Measurements from ENCODE around the gene ATP11A. TPM values are rescaled to one million over a fixed set of nuclear protein-coding genes. Genes with fewer than 3 reads are reported as not detected.

The ATP11A gene
- polyA plus RNA-seq, 2 donors = 4.2 to 6.7 TPM

GRCh38 chr13:112715210-112715609 is 25.4 kb downstream of the ATP11A start:
- Histone ChIP-seq H3K27ac (ENCODE audit: low read depth in 2 of 2, low read length in 1 of 2) (no peak overlapping the region), H3K27me3 (ENCODE audit: control insufficient read depth in 1 of 2, insufficient read depth in 2 of 2, low read length in 2 of 2) (no peaks in the 10 kb centered on the region), H3K4me1 (ENCODE audit: control insufficient read depth in 2 of 2, insufficient read depth in 2 of 2, low read length in 1 of 2) (peaks cover 0 to 12% of the 10 kb centered on the region in 2 donors), H3K36me3 (ENCODE audit: control insufficient read depth in 2 of 2, insufficient read depth in 2 of 2, low read length in 1 of 2) (no peaks in the 10 kb centered on the region), H3K4me3 (ENCODE audit: low read depth in 1 of 2, low read length in 2 of 2) (no peak overlapping the region), H3K9me3 (ENCODE audit: control insufficient read depth in 2 of 2, insufficient read depth in 1 of 2, low read depth in 1 of 2, low read length in 1 of 2) (no peaks in the 10 kb centered on the region)
- WGBS, 2 donors = 73 to 75% methylated on average over 5 of the region's 5 CpGs

- Histone ChIP-seq H3K9me3 (ENCODE audit: control insufficient read depth in 2 of 2, insufficient read depth in 1 of 2, low read depth in 1 of 2, low read length in 1 of 2) (no peaks in the 10 kb centered on the region), H3K36me3 (ENCODE audit: control insufficient read depth in 2 of 2, insufficient read depth in 2 of 2, low read length in 1 of 2) (no peaks in the 10 kb centered on the region), H3K27me3 (ENCODE audit: control insufficient read depth in 1 of 2, insufficient read depth in 2 of 2, low read length in 2 of 2) (no peaks in the 10 kb centered on the region), H3K4me3 (ENCODE audit: low read depth in 1 of 2, low read length in 2 of 2) (no peak overlapping the region), H3K27ac (ENCODE audit: low read depth in 2 of 2, low read length in 1 of 2) (no peak overlapping the region), H3K4me1 (ENCODE audit: control insufficient read depth in 2 of 2, insufficient read depth in 2 of 2, low read length in 1 of 2) (peaks cover 0 to 12% of the 10 kb centered on the region in 2 donors)
- WGBS, 2 donors = 84 to 86% methylated on average over 13 of the region's 13 CpGs
Measured at GRCh38 chr13:112715715-112716460, 26.1 kb downstream of the ATP11A start.

GRCh38 chr13:112716461-112716820 is 26.6 kb downstream of the ATP11A start:
- Histone ChIP-seq H3K36me3 (ENCODE audit: control insufficient read depth in 2 of 2, insufficient read depth in 2 of 2, low read length in 1 of 2) (no peaks in the 10 kb centered on the region), H3K27me3 (ENCODE audit: control insufficient read depth in 1 of 2, insufficient read depth in 2 of 2, low read length in 2 of 2) (no peaks in the 10 kb centered on the region), H3K4me3 (ENCODE audit: low read depth in 1 of 2, low read length in 2 of 2) (no peak overlapping the region), H3K4me1 (ENCODE audit: control insufficient read depth in 2 of 2, insufficient read depth in 2 of 2, low read length in 1 of 2) (peaks cover 0 to 12% of the 10 kb centered on the region in 2 donors), H3K9me3 (ENCODE audit: control insufficient read depth in 2 of 2, insufficient read depth in 1 of 2, low read depth in 1 of 2, low read length in 1 of 2) (no peaks in the 10 kb centered on the region), H3K27ac (ENCODE audit: low read depth in 2 of 2, low read length in 1 of 2) (no peak overlapping the region)
- 95 to 96% methylated on average over 13 of the region's 13 CpGs for WGBS, 2 donors

GRCh38 chr13:112716841-112717520 is 27.1 kb downstream of the ATP11A start:
- WGBS, 2 donors = 89 to 90% methylated on average over 14 of the region's 14 CpGs
- Histone ChIP-seq H3K36me3 (ENCODE audit: control insufficient read depth in 2 of 2, insufficient read depth in 2 of 2, low read length in 1 of 2) (no peaks in the 10 kb centered on the region), H3K4me3 (ENCODE audit: low read depth in 1 of 2, low read length in 2 of 2) (no peak overlapping the region), H3K9me3 (ENCODE audit: control insufficient read depth in 2 of 2, insufficient read depth in 1 of 2, low read depth in 1 of 2, low read length in 1 of 2) (no peaks in the 10 kb centered on the region), H3K27ac (ENCODE audit: low read depth in 2 of 2, low read length in 1 of 2) (no peak overlapping the region), H3K4me1 (ENCODE audit: control insufficient read depth in 2 of 2, insufficient read depth in 2 of 2, low read length in 1 of 2) (peaks cover 0 to 9% of the 10 kb centered on the region in 2 donors), H3K27me3 (ENCODE audit: control insufficient read depth in 1 of 2, insufficient read depth in 2 of 2, low read length in 2 of 2) (no peaks in the 10 kb centered on the region)

- no peaks in the 10 kb centered on the region for H3K36me3 ChIP-seq (ENCODE audit: control insufficient read depth in 2 of 2, insufficient read depth in 2 of 2, low read length in 1 of 2)
- no peaks in the 10 kb centered on the region for H3K27me3 ChIP-seq (ENCODE audit: control insufficient read depth in 1 of 2, insufficient read depth in 2 of 2, low read length in 2 of 2)
- no peak overlapping the region for H3K27ac ChIP-seq (ENCODE audit: low read depth in 2 of 2, low read length in 1 of 2)
- peaks cover 0 to 4% of the 10 kb centered on the region in 2 donors for H3K4me1 ChIP-seq (ENCODE audit: control insufficient read depth in 2 of 2, insufficient read depth in 2 of 2, low read length in 1 of 2)
- WGBS, 2 donors = 97% methylated on average over 9 of the region's 9 CpGs
- no peaks in the 10 kb centered on the region for H3K9me3 ChIP-seq (ENCODE audit: control insufficient read depth in 2 of 2, insufficient read depth in 1 of 2, low read depth in 1 of 2, low read length in 1 of 2)
- H3K4me3 ChIP-seq (ENCODE audit: low read depth in 1 of 2, low read length in 2 of 2) = no peak overlapping the region
Measured at GRCh38 chr13:112718318-112718717, 28.5 kb downstream of the ATP11A start.

GRCh38 chr13:112719016-112719415 is 29.2 kb downstream of the ATP11A start:
- H3K4me1 ChIP-seq (ENCODE audit: control insufficient read depth in 2 of 2, insufficient read depth in 2 of 2, low read length in 1 of 2) = peaks cover 0 to 4% of the 10 kb centered on the region in 2 donors
- no peak overlapping the region for H3K4me3 ChIP-seq (ENCODE audit: low read depth in 1 of 2, low read length in 2 of 2)
- 80% methylated on average over 11 of the region's 11 CpGs for WGBS, 2 donors
- H3K36me3 ChIP-seq (ENCODE audit: control insufficient read depth in 2 of 2, insufficient read depth in 2 of 2, low read length in 1 of 2) = no peaks in the 10 kb centered on the region
- H3K9me3 ChIP-seq (ENCODE audit: control insufficient read depth in 2 of 2, insufficient read depth in 1 of 2, low read depth in 1 of 2, low read length in 1 of 2) = no peaks in the 10 kb centered on the region
- H3K27ac ChIP-seq (ENCODE audit: low read depth in 2 of 2, low read length in 1 of 2) = no peak overlapping the region
- H3K27me3 ChIP-seq (ENCODE audit: control insufficient read depth in 1 of 2, insufficient read depth in 2 of 2, low read length in 2 of 2) = no peaks in the 10 kb centered on the region

- Histone ChIP-seq H3K27ac (ENCODE audit: low read depth in 2 of 2, low read length in 1 of 2) (no peak overlapping the region), H3K27me3 (ENCODE audit: control insufficient read depth in 1 of 2, insufficient read depth in 2 of 2, low read length in 2 of 2) (no peaks in the 10 kb centered on the region), H3K4me1 (ENCODE audit: control insufficient read depth in 2 of 2, insufficient read depth in 2 of 2, low read length in 1 of 2) (peaks cover 0 to 4% of the 10 kb centered on the region in 2 donors), H3K36me3 (ENCODE audit: control insufficient read depth in 2 of 2, insufficient read depth in 2 of 2, low read length in 1 of 2) (no peaks in the 10 kb centered on the region), H3K4me3 (ENCODE audit: low read depth in 1 of 2, low read length in 2 of 2) (no peak overlapping the region), H3K9me3 (ENCODE audit: control insufficient read depth in 2 of 2, insufficient read depth in 1 of 2, low read depth in 1 of 2, low read length in 1 of 2) (no peaks in the 10 kb centered on the region)
- 83 to 93% methylated on average over 2 of the region's 2 CpGs for WGBS, 2 donors
Measured at GRCh38 chr13:112719556-112719955, 29.7 kb downstream of the ATP11A start.

GRCh38 chr13:112720251-112720650 is 30.4 kb downstream of the ATP11A start:
- Histone ChIP-seq H3K9me3 (ENCODE audit: control insufficient read depth in 2 of 2, insufficient read depth in 1 of 2, low read depth in 1 of 2, low read length in 1 of 2) (no peaks in the 10 kb centered on the region), H3K27ac (ENCODE audit: low read depth in 2 of 2, low read length in 1 of 2) (no peak overlapping the region), H3K4me1 (ENCODE audit: control insufficient read depth in 2 of 2, insufficient read depth in 2 of 2, low read length in 1 of 2) (peaks cover 0 to 5% of the 10 kb centered on the region in 2 donors), H3K27me3 (ENCODE audit: control insufficient read depth in 1 of 2, insufficient read depth in 2 of 2, low read length in 2 of 2) (no peaks in the 10 kb centered on the region), H3K36me3 (ENCODE audit: control insufficient read depth in 2 of 2, insufficient read depth in 2 of 2, low read length in 1 of 2) (no peaks in the 10 kb centered on the region), H3K4me3 (ENCODE audit: low read depth in 1 of 2, low read length in 2 of 2) (no peak overlapping the region)
- WGBS, 2 donors = 96 to 98% methylated on average over 17 of the region's 17 CpGs

GRCh38 chr13:112720814-112721197 is 31.0 kb downstream of the ATP11A start:
- Histone ChIP-seq H3K27me3 (ENCODE audit: control insufficient read depth in 1 of 2, insufficient read depth in 2 of 2, low read length in 2 of 2) (no peaks in the 10 kb centered on the region), H3K9me3 (ENCODE audit: control insufficient read depth in 2 of 2, insufficient read depth in 1 of 2, low read depth in 1 of 2, low read length in 1 of 2) (no peaks in the 10 kb centered on the region), H3K27ac (ENCODE audit: low read depth in 2 of 2, low read length in 1 of 2) (no peak overlapping the region), H3K4me1 (ENCODE audit: control insufficient read depth in 2 of 2, insufficient read depth in 2 of 2, low read length in 1 of 2) (peaks cover 0 to 7% of the 10 kb centered on the region in 2 donors), H3K4me3 (ENCODE audit: low read depth in 1 of 2, low read length in 2 of 2) (no peak overlapping the region), H3K36me3 (ENCODE audit: control insufficient read depth in 2 of 2, insufficient read depth in 2 of 2, low read length in 1 of 2) (no peaks in the 10 kb centered on the region)
- 93 to 95% methylated on average over 10 of the region's 10 CpGs for WGBS, 2 donors
